CD4-positive, alpha-beta T cell treated with Interleukin-2 at 100 ng/mL for 4 hours (primary cell): ENCODE data around the gene BCORL1.

Experiments used
- DNase-seq: peaks from one replicate; pipeline ENCODE4 v3.0.0-alpha.2; 2020; ENCODE audit warnings: low spot score

BCORL1 gene

GRCh38 chrX:130097507-130098209 lies 115.2 kb downstream of the BCORL1 start:
- DNase-seq: no peak

GRCh38 chrX:130098210-130098552 lies 115.7 kb downstream of the BCORL1 start:
- DNase-seq: no peak

DNA sequence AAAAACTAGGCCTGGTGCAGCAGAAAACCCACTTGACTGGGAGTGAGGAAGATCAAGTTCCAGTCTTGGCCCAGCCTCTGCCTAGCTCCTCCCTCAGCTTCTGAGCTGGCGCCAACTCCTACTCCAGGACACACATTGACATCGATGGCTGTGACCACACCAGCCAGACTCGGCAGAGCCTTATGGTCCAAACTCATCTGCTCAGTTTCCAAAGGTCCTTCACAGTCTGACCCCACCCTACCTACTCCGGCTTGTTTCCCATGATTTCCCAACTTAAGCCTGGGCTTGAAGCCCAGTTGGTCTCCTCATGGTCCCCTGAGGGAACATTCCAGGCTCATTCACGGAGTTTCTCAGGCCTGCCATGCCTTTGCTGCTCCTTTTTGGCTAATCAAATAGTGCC lies 117.7 kb downstream of the BCORL1 start:
- DNase-seq: no peak

DNA sequence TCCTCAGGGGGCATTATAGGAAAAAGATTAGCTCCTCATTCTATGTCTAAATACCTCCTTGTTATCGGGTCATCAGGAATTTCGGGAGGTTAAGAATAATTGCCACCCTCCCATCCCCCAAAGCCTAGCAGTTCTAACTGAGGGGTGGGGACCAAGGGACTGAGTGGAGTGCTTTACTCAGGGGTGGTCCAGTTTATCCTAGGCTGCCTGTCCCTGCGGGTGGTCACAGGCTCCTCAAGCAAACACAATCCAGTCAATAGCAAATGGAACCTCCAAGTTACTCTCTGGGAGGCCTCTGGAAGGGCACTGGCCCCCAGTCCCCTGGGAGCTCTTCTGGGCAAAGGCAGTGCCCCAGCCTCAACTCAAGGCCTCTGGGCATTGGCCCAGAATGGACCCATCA lies 121.2 kb downstream of the BCORL1 start:
- no peak for DNase-seq

- no peak for DNase-seq
Measured at GRCh38 chrX:130105244-130105643, 122.8 kb downstream of the BCORL1 start.

GRCh38 chrX:130106071-130106470 lies 123.6 kb downstream of the BCORL1 start:
- no peak for DNase-seq
